GM12878 (cell line): Measurements from ENCODE around the gene IKBIP. TPM values are rescaled to one million over a fixed set of nuclear protein-coding genes. Genes with fewer than 3 reads are reported as not detected.

Experiments used
- BMI1 ChIP-seq: fragments of 450-650 bp; IDR thresholded peaks from 2 replicates; pipeline ENCODE4 v1.6.1; 2016; ENCODE audit warnings: mild to moderate bottlenecking, moderate library complexity, borderline replicate concordance
- CHD2 ChIP-seq: IDR thresholded peaks from 2 replicates; pipeline ENCODE4 v1.6.1; 2011; ENCODE audit warnings: low read depth, low read length, improper control_type of control experiment, borderline replicate concordance
- EGR1 ChIP-seq, 2 experiments: IDR thresholded peaks; 1 replicate in 1 of 2; 2 replicates in 1 of 2; pipeline ENCODE4 v1.6.1; 2011 to 2012; ENCODE audit warnings: low read depth in 2 of 2, low read length in 2 of 2, borderline replicate concordance in 1 of 2, mild to moderate bottlenecking in 1 of 2, moderate library complexity in 1 of 2
- HCFC1 ChIP-seq: fragments of 150-350 bp; IDR thresholded peaks from 2 replicates; pipeline ENCODE4 v1.6.1; 2014; ENCODE audit warnings: low read length
- HDAC6 ChIP-seq: fragments of 200-600 bp; sonication (generic); IDR thresholded peaks from one replicate; pipeline ENCODE4 v1.8.0; 2017; ENCODE audit warnings: antibody characterized with exemption; ENCODE audit not compliant: unreplicated experiment
- KDM1A ChIP-seq: fragments of 200-600 bp; sonication (generic); IDR thresholded peaks from 2 replicates; pipeline ENCODE4 v1.6.1; 2016; ENCODE audit warnings: borderline replicate concordance
- MEF2A ChIP-seq: IDR thresholded peaks from 2 replicates; pipeline ENCODE4 v1.6.1; 2011; ENCODE audit warnings: low read depth, mild to moderate bottlenecking, low read length, moderate library complexity; ENCODE audit not compliant: insufficient read depth
- NBN ChIP-seq: fragments of 450-650 bp; IDR thresholded peaks from 2 replicates; pipeline ENCODE4 v1.6.1; 2016
- POLR2A ChIP-seq: IDR thresholded peaks from 2 replicates; pipeline ENCODE4 v1.6.1; 2011; ENCODE audit warnings: low read depth, mild to moderate bottlenecking, low read length
- RBBP5 ChIP-seq: fragments of 200-600 bp; sonication (generic); conservative IDR thresholded peaks from 2 replicates; pipeline ENCODE4 v1.6.1; 2016
- SIN3A ChIP-seq: IDR thresholded peaks from 2 replicates; pipeline ENCODE4 v1.6.1; 2012; ENCODE audit warnings: low read depth, low read length, improper control_type of control experiment
- SIX5 ChIP-seq: IDR thresholded peaks from 2 replicates; pipeline ENCODE4 v1.6.1; 2011; ENCODE audit warnings: mild to moderate bottlenecking, low read depth, low read length, moderate library complexity; ENCODE audit not compliant: severe bottlenecking
- SMARCA5 ChIP-seq: fragments of 450-650 bp; IDR thresholded peaks from 2 replicates; pipeline ENCODE4 v1.6.1; 2017; ENCODE audit warnings: mild to moderate bottlenecking
- SMC3 ChIP-seq: IDR thresholded peaks from 2 replicates; pipeline ENCODE4 v1.6.1; 2011; ENCODE audit warnings: low read length, improper control_type of control experiment, borderline replicate concordance
- SP1 ChIP-seq: IDR thresholded peaks from one replicate; pipeline ENCODE4 v1.6.1; 2011; ENCODE audit warnings: low read depth, low read length
- polyA plus RNA-seq, 11 experiments: library from polyadenylated mRNA; depleted of rRNA in 4 of 11; unstranded in 6 of 11; stranded (reverse) in 5 of 11; fragments of >200 nt; fragmentation: Nextera tagmentation in 4 of 11; fragmentation: Illumina TruSeq in 1 of 11; extraction: Ambion mirVana in 4 of 11; extraction: Trizol in 1 of 11; gene quantifications; 1 replicate in 1 of 11; 2 replicates in 10 of 11; pipeline versions ENCODE4 v1.2.1 to v1.2.3, GENCODE V29; 2011 to 2016; ENCODE audit warnings: inconsistent platforms in 2 of 11, missing spikeins in 2 of 11, low read depth in 1 of 11
- total RNA-seq, 4 experiments: library from RNA; depleted of rRNA in 3 of 4; stranded (reverse); fragments of >200 nt in 3 of 4; fragmentation: Illumina TruSeq in 1 of 4; extraction: Trizol in 1 of 4; gene quantifications; 2 replicates each; pipeline versions ENCODE4 v1.2.1 to v1.2.3, GENCODE V29; 2013 to 2021
- TF ChIP-seq, protein P1 (sequence below): fragments of 450-650 bp; IDR thresholded peaks from 2 replicates; pipeline ENCODE4 v1.6.1; 2016; ENCODE audit warnings: mild to moderate bottlenecking
- TF ChIP-seq, protein P2 (sequence below): IDR thresholded peaks from 2 replicates; pipeline ENCODE4 v1.6.1; 2012; ENCODE audit warnings: low read depth, low read length, improper control_type of control experiment
- TF ChIP-seq, protein P3 (sequence below): fragments of 450-650 bp; IDR thresholded peaks from 2 replicates; pipeline ENCODE4 v1.6.1; 2018; ENCODE audit warnings: borderline replicate concordance, mild to moderate bottlenecking; ENCODE audit not compliant: partially characterized antibody

IKBIP gene
- total and polyA plus RNA-seq, 10 of the 15 experiments (the other 5 are each of a cell fraction or from before 2014, with no cell fraction given) = 5.4 to 34.5 (median 18.4) TPM

DNA sequence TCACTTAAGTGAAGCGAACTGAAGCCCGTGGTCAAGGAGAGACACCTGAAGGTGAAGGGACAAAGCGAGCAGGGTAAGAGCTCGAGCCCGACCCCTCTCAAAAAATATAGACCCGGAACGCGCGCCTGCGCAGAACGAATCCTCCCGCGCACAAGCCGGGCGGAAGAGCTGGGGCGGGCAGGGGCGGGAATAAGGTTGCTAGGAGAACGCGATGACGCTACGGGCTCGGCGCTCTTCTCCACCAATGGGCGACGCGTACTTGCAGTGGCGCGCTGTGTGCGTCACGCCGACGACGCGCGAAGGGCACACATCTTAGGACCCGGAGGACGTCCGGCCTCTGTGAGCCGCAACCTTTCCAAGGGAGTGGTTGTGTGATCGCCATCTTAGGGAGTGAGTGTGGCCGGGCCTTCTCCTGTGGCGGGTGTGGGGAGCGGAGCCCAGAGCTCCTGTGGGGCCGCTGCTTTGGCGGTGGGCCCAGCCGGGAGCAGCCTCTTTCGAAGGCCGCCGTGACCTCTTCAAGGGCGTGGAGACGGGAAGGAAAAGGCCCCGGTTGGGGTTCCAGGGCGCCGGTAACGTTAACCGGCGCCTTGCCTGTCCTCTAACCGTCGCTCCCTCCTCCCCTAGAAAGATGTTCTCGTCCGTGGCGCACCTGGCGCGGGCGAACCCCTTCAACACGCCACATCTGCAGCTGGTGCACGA lies 51.1 kb downstream of the IKBIP start, which contains the start of gene SLC25A3 (continued):
- peak; percentile 19 to 39; a peak in 2 of 3 replicates for TF ChIP-seq EGR1 (IDR thresholded peaks at IDR 0.05; ENCODE audit: borderline replicate concordance in 1 of 2, low read depth in 2 of 2, low read length in 2 of 2)
- peak; percentile 76 for TF ChIP-seq HCFC1
- TF ChIP-seq, protein P1, sequence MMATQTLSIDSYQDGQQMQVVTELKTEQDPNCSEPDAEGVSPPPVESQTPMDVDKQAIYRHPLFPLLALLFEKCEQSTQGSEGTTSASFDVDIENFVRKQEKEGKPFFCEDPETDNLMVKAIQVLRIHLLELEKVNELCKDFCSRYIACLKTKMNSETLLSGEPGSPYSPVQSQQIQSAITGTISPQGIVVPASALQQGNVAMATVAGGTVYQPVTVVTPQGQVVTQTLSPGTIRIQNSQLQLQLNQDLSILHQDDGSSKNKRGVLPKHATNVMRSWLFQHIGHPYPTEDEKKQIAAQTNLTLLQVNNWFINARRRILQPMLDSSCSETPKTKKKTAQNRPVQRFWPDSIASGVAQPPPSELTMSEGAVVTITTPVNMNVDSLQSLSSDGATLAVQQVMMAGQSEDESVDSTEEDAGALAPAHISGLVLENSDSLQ = peak; percentile 69
- TF ChIP-seq HDAC6 = peak; percentile 42
- no peak for TF ChIP-seq SMC3
- TF ChIP-seq KDM1A = no peak
- no peak for TF ChIP-seq MEF2A
- TF ChIP-seq, protein P2, sequence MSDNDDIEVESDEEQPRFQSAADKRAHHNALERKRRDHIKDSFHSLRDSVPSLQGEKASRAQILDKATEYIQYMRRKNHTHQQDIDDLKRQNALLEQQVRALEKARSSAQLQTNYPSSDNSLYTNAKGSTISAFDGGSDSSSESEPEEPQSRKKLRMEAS = peak; percentile 65
- peak; percentile 65; the same call in 1 of the 2 replicates for TF ChIP-seq SIN3A
- TF ChIP-seq CHD2 = peak; percentile 91
- TF ChIP-seq, protein P3, sequence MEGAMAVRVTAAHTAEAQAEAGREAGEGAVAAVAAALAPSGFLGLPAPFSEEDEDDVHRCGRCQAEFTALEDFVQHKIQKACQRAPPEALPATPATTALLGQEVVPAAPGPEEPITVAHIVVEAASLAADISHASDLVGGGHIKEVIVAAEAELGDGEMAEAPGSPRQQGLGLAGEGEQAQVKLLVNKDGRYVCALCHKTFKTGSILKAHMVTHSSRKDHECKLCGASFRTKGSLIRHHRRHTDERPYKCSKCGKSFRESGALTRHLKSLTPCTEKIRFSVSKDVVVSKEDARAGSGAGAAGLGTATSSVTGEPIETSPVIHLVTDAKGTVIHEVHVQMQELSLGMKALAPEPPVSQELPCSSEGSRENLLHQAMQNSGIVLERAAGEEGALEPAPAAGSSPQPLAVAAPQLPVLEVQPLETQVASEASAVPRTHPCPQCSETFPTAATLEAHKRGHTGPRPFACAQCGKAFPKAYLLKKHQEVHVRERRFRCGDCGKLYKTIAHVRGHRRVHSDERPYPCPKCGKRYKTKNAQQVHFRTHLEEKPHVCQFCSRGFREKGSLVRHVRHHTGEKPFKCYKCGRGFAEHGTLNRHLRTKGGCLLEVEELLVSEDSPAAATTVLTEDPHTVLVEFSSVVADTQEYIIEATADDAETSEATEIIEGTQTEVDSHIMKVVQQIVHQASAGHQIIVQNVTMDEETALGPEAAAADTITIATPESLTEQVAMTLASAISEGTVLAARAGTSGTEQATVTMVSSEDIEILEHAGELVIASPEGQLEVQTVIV = peak; percentile 90
- peak; percentile 99 for TF ChIP-seq POLR2A
- TF ChIP-seq RBBP5 = no peak
- peak; percentile 97 for TF ChIP-seq NBN
- TF ChIP-seq SIX5 = peak; percentile 42
- 0 out of 2 replicates have a peak, but pooled peaks have one; percentile 32 for TF ChIP-seq SMARCA5
- peak; percentile 93 for TF ChIP-seq SP1
- peak; percentile 94 for TF ChIP-seq BMI1
- TF ChIP-seq, all 136 proteins: peak for 59
